Cardiac fibroblast (primary cell): ENCODE data around the gene HCN3.
A peak's percentile ranks its signal among the peaks of the same experiment; 100 is the strongest.
"Not testable (repeated sequence)": the region's sequence is repeated elsewhere in the genome, so short reads cannot be mapped to it uniquely, and the experiment has no call there.

Source experiments
- DNase-seq, 2 donors: peaks; one replicate each; pipeline versions ENCODE4 v3.0.0 to v3.0.0-alpha.2; 2010; ENCODE audit warnings: low read depth in 2 of 2
- H3K4me3 ChIP-seq, 2 donors: replicated peaks in 1 of 2; 1 replicate in 1 of 2; 2 replicates in 1 of 2; pipeline ENCODE4 v1.5.1; 2011; ENCODE audit warnings: low read depth in 2 of 2, low read length in 2 of 2, mild to moderate bottlenecking in 2 of 2, moderate library complexity in 1 of 2
- TF ChIP-seq, protein P1 (sequence below): IDR thresholded peaks from one replicate; pipeline ENCODE4 v1.5.1; 2011; ENCODE audit warnings: low read depth, mild to moderate bottlenecking, low read length, inconsistent platforms

HCN3 gene

DNA sequence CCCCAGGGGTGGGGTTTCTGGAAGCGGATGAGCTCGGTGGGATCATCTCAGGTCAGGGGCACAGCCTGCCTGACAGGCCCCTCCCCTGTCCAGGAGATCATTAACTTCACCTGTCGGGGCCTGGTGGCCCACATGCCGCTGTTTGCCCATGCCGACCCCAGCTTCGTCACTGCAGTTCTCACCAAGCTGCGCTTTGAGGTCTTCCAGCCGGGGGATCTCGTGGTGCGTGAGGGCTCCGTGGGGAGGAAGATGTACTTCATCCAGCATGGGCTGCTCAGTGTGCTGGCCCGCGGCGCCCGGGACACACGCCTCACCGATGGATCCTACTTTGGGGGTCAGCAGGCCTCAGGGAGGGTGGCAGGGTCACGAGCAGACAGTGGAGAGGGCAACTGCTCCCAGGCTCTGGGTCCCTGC is 8.4 kb downstream of the HCN3 start:
- no peak for DNase-seq
- TF ChIP-seq, protein P1, sequence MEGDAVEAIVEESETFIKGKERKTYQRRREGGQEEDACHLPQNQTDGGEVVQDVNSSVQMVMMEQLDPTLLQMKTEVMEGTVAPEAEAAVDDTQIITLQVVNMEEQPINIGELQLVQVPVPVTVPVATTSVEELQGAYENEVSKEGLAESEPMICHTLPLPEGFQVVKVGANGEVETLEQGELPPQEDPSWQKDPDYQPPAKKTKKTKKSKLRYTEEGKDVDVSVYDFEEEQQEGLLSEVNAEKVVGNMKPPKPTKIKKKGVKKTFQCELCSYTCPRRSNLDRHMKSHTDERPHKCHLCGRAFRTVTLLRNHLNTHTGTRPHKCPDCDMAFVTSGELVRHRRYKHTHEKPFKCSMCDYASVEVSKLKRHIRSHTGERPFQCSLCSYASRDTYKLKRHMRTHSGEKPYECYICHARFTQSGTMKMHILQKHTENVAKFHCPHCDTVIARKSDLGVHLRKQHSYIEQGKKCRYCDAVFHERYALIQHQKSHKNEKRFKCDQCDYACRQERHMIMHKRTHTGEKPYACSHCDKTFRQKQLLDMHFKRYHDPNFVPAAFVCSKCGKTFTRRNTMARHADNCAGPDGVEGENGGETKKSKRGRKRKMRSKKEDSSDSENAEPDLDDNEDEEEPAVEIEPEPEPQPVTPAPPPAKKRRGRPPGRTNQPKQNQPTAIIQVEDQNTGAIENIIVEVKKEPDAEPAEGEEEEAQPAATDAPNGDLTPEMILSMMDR, result no peak
- no peak overlapping the region for H3K4me3 ChIP-seq

- DNase-seq, result no peak
- TF ChIP-seq, protein P1, result no peak
- H3K4me3 ChIP-seq, result no peak overlapping the region
Measured at GRCh38 chr1:155286544-155286943, 9.3 kb downstream of the HCN3 start.

DNA sequence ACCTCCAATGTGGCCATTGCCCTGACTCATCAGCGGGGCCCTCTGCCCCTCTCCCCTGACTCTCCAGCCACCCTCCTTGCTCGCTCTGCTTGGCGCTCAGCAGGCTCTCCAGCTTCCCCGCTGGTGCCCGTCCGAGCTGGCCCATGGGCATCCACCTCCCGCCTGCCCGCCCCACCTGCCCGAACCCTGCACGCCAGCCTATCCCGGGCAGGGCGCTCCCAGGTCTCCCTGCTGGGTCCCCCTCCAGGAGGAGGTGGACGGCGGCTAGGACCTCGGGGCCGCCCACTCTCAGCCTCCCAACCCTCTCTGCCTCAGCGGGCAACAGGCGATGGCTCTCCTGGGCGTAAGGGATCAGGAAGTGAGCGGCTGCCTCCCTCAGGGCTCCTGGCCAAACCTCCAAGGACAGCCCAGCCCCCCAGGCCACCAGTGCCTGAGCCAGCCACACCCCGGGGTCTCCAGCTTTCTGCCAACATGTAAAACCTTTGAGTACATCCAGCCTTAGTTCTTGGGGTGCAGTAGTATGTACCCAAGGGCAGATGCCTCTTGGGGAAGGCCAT is 10.8 kb downstream of the HCN3 start:
- no peak for DNase-seq
- H3K4me3 ChIP-seq, result no peak overlapping the region
- TF ChIP-seq, protein P1, result no peak

DNA sequence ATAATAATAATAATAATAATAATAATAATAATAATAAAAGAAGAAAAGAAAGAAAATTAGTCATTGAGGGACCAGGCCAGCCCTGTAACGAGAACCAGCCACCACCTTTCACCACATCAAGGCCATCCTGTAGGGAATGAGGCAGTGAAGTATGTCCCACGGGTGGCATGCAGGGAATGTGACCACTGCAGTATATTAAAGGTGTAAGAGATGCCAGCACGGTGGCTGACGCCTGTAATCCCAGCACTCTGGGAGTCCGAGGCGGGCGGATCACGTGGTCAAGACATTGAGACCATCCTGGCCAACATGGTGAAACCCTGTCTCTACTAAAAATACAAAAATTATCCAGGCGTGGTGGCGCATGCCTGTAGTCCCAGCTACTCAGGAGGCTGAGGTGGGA is 13.7 kb downstream of the HCN3 start:
- not testable (repeated sequence) for DNase-seq, H3K4me3 ChIP-seq

DNA sequence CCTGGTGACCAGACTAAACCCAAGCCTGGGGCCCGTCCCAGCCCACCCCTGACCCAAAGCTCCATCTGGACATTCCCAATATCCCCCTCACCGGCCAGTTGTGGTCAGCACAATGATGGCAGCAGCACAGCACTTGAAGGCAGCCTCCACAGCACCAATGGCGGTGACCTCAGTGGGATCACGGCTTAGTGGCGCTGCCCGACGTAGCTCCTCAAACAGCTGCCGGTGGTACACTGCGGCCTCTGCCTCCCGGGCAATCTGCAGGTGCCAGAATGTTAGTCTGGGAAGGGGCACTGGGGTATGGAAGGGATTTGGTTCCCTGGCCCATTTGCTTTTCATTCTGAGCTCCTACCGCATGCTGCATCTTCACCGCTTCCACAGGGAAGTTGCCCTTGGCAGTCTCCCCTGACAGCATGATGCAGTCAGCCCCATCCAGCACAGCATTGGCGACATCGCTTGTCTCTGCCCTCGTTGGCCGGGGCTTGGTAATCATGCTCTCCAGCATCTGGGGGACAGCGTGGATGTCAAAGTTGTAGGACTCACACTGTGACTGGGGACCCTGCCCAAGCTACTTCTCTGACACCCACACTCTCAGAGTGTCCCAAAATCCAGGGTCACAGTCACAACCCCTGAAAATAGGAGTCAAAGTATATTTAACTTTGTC is 16.0 kb downstream of the HCN3 start:
- TF ChIP-seq, protein P1, result no peak
- no peak for DNase-seq
- H3K4me3 ChIP-seq, result no peak overlapping the region

DNA sequence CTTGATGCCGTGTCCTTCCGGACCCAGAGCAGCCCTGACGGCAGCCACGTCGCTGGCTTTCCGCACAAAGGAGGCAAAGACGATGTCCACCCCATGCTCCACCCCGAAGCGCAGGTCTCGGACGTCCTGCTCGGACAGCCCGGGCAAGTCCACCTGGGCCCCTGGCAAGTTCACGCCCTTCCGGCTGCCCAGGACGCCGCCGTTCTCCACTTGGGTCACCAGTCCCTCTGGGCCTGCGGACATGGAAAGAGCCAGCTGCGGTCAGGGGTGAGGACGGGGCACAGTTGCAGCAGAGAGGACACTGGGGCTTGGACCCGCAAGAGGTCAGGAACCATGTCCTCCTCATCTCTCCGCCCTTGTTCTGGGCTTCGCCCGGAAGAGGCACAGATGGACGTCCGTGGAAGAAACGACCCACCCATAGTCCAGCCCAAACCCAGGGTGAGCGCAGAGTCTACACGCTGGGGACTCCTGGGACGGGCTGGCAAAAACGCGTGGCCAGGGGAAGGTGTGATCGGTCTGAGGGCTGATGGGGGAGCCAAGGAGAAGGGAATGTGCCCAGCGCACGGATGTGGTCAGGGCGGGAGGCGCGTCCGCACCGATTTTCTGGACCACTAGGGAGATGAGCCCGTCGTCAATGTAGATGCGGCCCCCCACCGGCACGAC is 17.4 kb downstream of the HCN3 start:
- DNase-seq, result no peak
- peak overlapping the region in 1 of 2 donors; percentile 1 for H3K4me3 ChIP-seq
- TF ChIP-seq, protein P1, result no peak

- TF ChIP-seq, protein P1, result no peak
- DNase-seq, result no peak
- H3K4me3 ChIP-seq, result peak overlapping the region in 1 of 2 donors; percentile 1
Measured at GRCh38 chr1:155295183-155295941, 18.1 kb downstream of the HCN3 start.
